ENCODE results near the gene RCC2. TPM values are rescaled to one million over a fixed set of nuclear protein-coding genes. Genes with fewer than 3 reads are reported as not detected.
A peak's percentile ranks its signal among the peaks of the same experiment; 100 is the strongest.

The RCC2 gene
- polyA plus RNA-seq, 1 of the 3 experiments (the other 2 are of a cell fraction): 53.8 TPM

DNA sequence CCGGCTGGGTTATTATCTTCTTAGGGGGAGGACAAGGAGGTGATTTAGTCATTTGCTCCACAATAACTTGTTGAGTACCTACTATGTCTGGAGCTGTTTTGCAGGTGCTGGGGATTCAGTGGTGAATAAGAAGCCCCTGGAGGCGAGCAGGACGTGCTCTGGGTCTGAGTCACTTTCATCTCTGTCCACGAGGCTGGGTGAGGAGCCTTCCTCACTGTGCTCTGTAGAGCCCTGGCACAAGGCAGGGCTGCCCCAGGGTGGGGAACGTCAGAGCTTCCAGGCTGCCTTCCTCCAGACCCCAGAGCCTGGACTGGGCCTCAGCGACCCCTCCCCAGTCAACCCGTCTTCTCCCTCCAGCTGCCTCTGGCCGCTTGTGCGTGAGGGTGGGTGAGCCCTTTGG lies 70.0 kb downstream of the RCC2 start:
- no peak for DNase-seq
- no peak overlapping the region for H2AFZ ChIP-seq (ENCODE audit: low read depth)
- H3K4me3 ChIP-seq (ENCODE audit: low read depth in 2 of 2, low read length in 1 of 2): no peak overlapping the region
- peaks cover 21% of the 10 kb centered on the region; the same call in 1 of the 2 replicates for H3K27me3 ChIP-seq (ENCODE audit: insufficient read depth)
- 43% methylated on average over 9 of the region's 9 CpGs for WGBS (ENCODE audit: low lambda C conversion rate)
- TF ChIP-seq ELF1 (IDR thresholded peaks at IDR 0.05) (no peak), JUND (IDR thresholded peaks at IDR 0.05) (peak; percentile 11; the same call in 1 of the 2 replicates), POLR2AphosphoS5 (IDR thresholded peaks at IDR 0.05; ENCODE audit: low read depth, low read length) (no peak), RCOR1 (IDR thresholded peaks at IDR 0.05; ENCODE audit: low read length) (no peak), MEF2A (IDR thresholded peaks at IDR 0.05; ENCODE audit: borderline replicate concordance, low read depth) (no peak), FOXM1 (IDR thresholded peaks at IDR 0.05; ENCODE audit: low read depth) (no peak), SIN3A (IDR thresholded peaks at IDR 0.05; ENCODE audit: borderline replicate concordance, low read depth, low read length) (no peak), EZH2phosphoT487 (IDR thresholded peaks at IDR 0.05; ENCODE audit: borderline replicate concordance, low read depth) (no peak), FOSL2 (IDR thresholded peaks at IDR 0.05; ENCODE audit: borderline replicate concordance, low read depth) (peak; percentile 36; the same call in 1 of the 2 replicates), RFX5 (IDR thresholded peaks at IDR 0.05; ENCODE audit: low read length) (no peak), MXI1 (IDR thresholded peaks at IDR 0.05; ENCODE audit: low read depth, low read length) (no peak), RAD21 (IDR thresholded peaks at IDR 0.05; ENCODE audit: low read length) (no peak), GATA2 (CRISPR knock-in tag; IDR thresholded peaks at IDR 0.05) (no peak), TCF12 (IDR thresholded peaks at IDR 0.05) (peak; percentile 44; the same call in 1 of the 2 replicates)
- TF ChIP-seq, protein P1, sequence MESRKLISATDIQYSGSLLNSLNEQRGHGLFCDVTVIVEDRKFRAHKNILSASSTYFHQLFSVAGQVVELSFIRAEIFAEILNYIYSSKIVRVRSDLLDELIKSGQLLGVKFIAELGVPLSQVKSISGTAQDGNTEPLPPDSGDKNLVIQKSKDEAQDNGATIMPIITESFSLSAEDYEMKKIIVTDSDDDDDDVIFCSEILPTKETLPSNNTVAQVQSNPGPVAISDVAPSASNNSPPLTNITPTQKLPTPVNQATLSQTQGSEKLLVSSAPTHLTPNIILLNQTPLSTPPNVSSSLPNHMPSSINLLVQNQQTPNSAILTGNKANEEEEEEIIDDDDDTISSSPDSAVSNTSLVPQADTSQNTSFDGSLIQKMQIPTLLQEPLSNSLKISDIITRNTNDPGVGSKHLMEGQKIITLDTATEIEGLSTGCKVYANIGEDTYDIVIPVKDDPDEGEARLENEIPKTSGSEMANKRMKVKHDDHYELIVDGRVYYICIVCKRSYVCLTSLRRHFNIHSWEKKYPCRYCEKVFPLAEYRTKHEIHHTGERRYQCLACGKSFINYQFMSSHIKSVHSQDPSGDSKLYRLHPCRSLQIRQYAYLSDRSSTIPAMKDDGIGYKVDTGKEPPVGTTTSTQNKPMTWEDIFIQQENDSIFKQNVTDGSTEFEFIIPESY (IDR thresholded peaks at IDR 0.05; ENCODE audit: borderline replicate concordance, low read depth): no peak
- TF ChIP-seq, protein P2, sequence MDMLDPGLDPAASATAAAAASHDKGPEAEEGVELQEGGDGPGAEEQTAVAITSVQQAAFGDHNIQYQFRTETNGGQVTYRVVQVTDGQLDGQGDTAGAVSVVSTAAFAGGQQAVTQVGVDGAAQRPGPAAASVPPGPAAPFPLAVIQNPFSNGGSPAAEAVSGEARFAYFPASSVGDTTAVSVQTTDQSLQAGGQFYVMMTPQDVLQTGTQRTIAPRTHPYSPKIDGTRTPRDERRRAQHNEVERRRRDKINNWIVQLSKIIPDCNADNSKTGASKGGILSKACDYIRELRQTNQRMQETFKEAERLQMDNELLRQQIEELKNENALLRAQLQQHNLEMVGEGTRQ (IDR thresholded peaks at IDR 0.05; ENCODE audit: borderline replicate concordance, low read depth, low read length): no peak
- TF ChIP-seq, protein P3, sequence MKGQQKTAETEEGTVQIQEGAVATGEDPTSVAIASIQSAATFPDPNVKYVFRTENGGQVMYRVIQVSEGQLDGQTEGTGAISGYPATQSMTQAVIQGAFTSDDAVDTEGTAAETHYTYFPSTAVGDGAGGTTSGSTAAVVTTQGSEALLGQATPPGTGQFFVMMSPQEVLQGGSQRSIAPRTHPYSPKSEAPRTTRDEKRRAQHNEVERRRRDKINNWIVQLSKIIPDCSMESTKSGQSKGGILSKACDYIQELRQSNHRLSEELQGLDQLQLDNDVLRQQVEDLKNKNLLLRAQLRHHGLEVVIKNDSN (IDR thresholded peaks at IDR 0.05; ENCODE audit: borderline replicate concordance, low read depth): no peak
- TF ChIP-seq, protein P4, sequence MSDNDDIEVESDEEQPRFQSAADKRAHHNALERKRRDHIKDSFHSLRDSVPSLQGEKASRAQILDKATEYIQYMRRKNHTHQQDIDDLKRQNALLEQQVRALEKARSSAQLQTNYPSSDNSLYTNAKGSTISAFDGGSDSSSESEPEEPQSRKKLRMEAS (IDR thresholded peaks at IDR 0.05; ENCODE audit: low read depth): peak; percentile 44; the same call in 1 of the 2 replicates
- TF ChIP-seq, protein P5, sequence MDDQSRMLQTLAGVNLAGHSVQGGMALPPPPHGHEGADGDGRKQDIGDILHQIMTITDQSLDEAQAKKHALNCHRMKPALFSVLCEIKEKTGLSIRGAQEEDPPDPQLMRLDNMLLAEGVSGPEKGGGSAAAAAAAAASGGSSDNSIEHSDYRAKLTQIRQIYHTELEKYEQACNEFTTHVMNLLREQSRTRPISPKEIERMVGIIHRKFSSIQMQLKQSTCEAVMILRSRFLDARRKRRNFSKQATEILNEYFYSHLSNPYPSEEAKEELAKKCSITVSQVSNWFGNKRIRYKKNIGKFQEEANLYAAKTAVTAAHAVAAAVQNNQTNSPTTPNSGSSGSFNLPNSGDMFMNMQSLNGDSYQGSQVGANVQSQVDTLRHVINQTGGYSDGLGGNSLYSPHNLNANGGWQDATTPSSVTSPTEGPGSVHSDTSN (IDR thresholded peaks at IDR 0.05): no peak
- TF ChIP-seq, protein P6, sequence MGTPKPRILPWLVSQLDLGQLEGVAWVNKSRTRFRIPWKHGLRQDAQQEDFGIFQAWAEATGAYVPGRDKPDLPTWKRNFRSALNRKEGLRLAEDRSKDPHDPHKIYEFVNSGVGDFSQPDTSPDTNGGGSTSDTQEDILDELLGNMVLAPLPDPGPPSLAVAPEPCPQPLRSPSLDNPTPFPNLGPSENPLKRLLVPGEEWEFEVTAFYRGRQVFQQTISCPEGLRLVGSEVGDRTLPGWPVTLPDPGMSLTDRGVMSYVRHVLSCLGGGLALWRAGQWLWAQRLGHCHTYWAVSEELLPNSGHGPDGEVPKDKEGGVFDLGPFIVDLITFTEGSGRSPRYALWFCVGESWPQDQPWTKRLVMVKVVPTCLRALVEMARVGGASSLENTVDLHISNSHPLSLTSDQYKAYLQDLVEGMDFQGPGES (IDR thresholded peaks at IDR 0.05; ENCODE audit: low read depth, low read length): no peak
- no peaks in the 10 kb centered on the region for H3K36me3 ChIP-seq (replicated peaks in 1 of 2; ENCODE audit: control insufficient read depth in 1 of 2, insufficient read depth in 2 of 2, low read length in 1 of 2)
- no peak overlapping the region for H3K4me2 ChIP-seq
- no peak overlapping the region for H3K27ac ChIP-seq (ENCODE audit: low read depth in 2 of 2, low read length in 1 of 2)
- H3K4me1 ChIP-seq (ENCODE audit: control insufficient read depth in 1 of 2, insufficient read depth in 2 of 2, low read depth in 1 of 2, low read length in 1 of 2): no peaks in the 10 kb centered on the region
- no peaks in the 10 kb centered on the region for H3F3A ChIP-seq (replicated peaks; ENCODE audit: insufficient read depth)
- no peak overlapping the region for H3K9ac ChIP-seq
- no peaks in the 10 kb centered on the region for H3K79me2 ChIP-seq (ENCODE audit: insufficient read depth)
- H3K9me2 ChIP-seq: no peaks in the 10 kb centered on the region
- ChIA-PET CTCF (interaction anchor here (1.4 to 1.5 kb wide), 2 partner anchors 34 to 309 kb away, joined by 4 read pairs; no protein-coding TSS in a partner anchor), POLR2A (interaction anchor here (0.6 kb wide), 1 partner anchor 42 kb away, joined by 3 read pairs; no protein-coding TSS in a partner anchor)
- H3K9me3 ChIP-seq: no peaks in the 10 kb centered on the region
- H4K20me1 ChIP-seq (ENCODE audit: insufficient read depth): no peaks in the 10 kb centered on the region
